Upper lobe of right lung (tissue), 1 donor: ENCODE measurements around the gene OSBPL5. TPM values are rescaled to one million over a fixed set of nuclear protein-coding genes. Genes with fewer than 3 reads are reported as not detected.

Experiments used
- ATAC-seq: fragments of 200-7000 bp; cut with Tn5 transposase; one replicate; pipeline ENCODE4 v1.9.1; 2020; ENCODE audit warnings: mild to moderate bottlenecking, moderate library complexity
- DNase-seq: peaks from one replicate; pipeline ENCODE4 v3.0.0-alpha.2; 2020
- H3K27ac ChIP-seq: fragments of 200-600 bp; one replicate; pipeline ENCODE4 v1.8.0; 2022
- H3K27me3 ChIP-seq: fragments of 200-600 bp; one replicate; pipeline ENCODE4 v1.8.0; 2022; ENCODE audit warnings: mild to moderate bottlenecking
- H3K36me3 ChIP-seq: fragments of 200-600 bp; one replicate; pipeline ENCODE4 v1.8.0; 2022
- H3K4me1 ChIP-seq: fragments of 200-600 bp; one replicate; pipeline ENCODE4 v1.8.0; 2022
- H3K4me3 ChIP-seq: fragments of 200-600 bp; one replicate; pipeline ENCODE4 v1.8.0; 2022; ENCODE audit warnings: mild to moderate bottlenecking
- H3K9me3 ChIP-seq: fragments of 200-600 bp; one replicate; pipeline ENCODE4 v1.8.0; 2022
- intact Hi-C: fragments of 100-400 bp; cut with DNase I; formaldehyde crosslinking; loops from one replicate; pipeline ENCODE4 v1.11.0; 2022
- total RNA-seq: library from RNA; stranded (reverse); fragmentation: NEBNext Ultra II Directional; extraction: Animal tissue kit (Norgen Biotek cat#: 25700); gene quantifications from one replicate; pipeline ENCODE4 v1.2.1, GENCODE V29; 2021
- TF ChIP-seq, protein P1 (sequence below): fragments of 200-600 bp; IDR thresholded peaks from one replicate; pipeline ENCODE4 v1.8.0; 2022; ENCODE audit warnings: antibody characterized with exemption
- donor health status: DM: no; HTN: yes; CAD: no; lungs with severe emphysema.

The OSBPL5 gene
- total RNA-seq, 1 donor from 2014 or later = 52.6 TPM

DNA sequence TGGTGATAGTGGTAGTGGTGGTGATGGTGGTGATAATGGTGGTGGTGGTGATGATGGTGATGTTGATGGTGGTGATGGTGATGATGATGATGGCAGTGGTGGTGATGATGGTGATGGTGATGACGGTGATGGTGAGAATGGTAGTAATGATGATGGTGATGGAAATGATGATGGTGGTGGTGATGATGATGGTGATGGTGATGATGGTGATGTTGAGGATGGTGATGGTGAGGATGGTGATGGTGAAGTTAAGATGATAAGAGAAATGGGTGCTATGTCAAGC, 41.8 kb upstream of the OSBPL5 start:
- peak; percentile 2 for DNase-seq
- Histone ChIP-seq H3K4me3 (no peak overlapping the region), H3K27me3 (peaks cover 18% of the 10 kb centered on the region), H3K27ac (no peak overlapping the region), H3K9me3 (no peaks in the 10 kb centered on the region), H3K36me3 (no peaks in the 10 kb centered on the region), H3K4me1 (peaks cover 10% of the 10 kb centered on the region)
- ATAC-seq = no peak
- TF ChIP-seq, protein P1, sequence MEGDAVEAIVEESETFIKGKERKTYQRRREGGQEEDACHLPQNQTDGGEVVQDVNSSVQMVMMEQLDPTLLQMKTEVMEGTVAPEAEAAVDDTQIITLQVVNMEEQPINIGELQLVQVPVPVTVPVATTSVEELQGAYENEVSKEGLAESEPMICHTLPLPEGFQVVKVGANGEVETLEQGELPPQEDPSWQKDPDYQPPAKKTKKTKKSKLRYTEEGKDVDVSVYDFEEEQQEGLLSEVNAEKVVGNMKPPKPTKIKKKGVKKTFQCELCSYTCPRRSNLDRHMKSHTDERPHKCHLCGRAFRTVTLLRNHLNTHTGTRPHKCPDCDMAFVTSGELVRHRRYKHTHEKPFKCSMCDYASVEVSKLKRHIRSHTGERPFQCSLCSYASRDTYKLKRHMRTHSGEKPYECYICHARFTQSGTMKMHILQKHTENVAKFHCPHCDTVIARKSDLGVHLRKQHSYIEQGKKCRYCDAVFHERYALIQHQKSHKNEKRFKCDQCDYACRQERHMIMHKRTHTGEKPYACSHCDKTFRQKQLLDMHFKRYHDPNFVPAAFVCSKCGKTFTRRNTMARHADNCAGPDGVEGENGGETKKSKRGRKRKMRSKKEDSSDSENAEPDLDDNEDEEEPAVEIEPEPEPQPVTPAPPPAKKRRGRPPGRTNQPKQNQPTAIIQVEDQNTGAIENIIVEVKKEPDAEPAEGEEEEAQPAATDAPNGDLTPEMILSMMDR = no peak
- intact Hi-C loops = no loop called here

DNA sequence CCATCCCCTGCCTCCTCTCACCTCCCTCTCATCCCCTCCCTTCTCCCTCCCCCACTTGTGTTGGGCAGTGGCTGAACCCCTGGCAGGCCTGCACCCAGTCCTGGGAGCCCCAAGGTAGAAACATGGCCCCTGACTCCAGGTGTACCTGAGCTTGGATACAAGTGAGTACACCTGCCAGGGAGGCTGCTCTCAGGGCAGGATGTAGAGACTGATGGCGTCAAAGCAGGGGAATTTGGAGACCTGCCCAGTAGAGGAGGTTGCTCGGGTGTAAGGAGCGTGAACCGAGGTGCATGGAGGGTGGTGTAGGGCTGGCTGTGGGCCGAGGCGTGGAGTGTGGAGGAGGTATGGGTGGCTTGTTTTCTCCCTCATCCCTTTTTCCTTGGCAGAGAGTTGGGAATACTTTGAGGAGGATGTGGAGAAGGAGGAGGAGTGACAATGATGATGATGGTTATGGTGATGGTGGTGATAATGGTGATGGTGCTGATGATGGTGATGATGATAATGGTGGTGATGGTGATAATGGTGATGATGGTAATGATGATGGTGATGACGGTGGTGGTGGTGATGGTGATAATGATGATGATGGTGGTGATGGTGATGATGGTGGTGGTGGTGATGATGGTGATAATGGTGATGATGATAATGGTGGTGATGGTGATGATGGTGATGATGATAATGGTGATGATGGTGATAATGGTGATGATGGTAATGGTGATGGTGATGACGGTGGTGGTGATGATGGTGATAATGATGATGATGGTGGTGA, 41.2 kb upstream of the OSBPL5 start:
- DNase-seq (no peak), ATAC-seq (no peak)
- TF ChIP-seq, protein P1 = no peak
- Histone ChIP-seq H3K4me3 (no peak overlapping the region), H3K36me3 (no peaks in the 10 kb centered on the region), H3K27me3 (peaks cover 24% of the 10 kb centered on the region), H3K9me3 (no peaks in the 10 kb centered on the region), H3K4me1 (peaks cover 10% of the 10 kb centered on the region), H3K27ac (no peak overlapping the region)
- intact Hi-C loops = no loop called here

DNA sequence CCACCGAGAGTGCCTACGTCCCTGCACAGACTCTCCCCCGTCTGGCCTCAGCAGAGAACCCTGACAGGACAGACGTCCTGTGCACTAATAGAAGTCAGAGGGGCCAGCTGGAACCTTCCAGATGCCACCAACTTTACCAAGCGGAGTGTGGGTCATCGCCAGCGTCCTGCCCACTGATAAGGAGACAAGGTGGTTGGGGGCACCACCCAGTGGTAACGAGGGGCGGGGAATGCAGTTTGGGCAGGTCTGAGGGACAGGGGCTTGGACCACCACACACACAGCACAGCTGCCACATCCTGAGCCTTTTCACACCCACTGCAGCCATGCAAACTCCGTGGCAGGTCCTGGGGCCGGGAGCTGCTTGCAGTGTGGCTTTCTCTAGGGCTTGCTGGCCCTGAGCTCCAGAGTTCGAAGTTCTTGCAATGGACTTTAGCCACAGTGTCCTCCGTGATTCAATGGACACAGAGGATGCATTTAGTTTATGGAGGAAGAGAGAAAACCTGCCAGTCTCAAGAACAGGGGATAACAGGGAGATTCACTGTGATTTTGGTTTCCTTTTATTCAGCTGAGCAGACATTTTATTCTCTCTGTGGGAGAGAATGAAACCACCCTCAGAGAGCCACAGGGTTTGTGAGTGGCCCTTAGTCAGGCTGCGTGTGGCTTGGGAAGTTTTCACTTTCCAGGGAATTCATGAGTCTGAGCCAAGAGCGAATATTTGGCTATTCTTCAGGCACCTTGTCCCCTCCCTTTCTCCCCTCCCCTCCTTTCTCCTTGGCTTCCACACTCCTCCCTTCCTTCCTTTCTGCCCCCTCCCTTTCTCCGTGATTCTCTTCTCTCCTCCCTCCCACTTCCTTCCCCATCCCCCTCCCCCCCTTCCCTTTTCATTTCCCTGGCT, 40.4 kb upstream of the OSBPL5 start:
- H3K27ac ChIP-seq = no peak overlapping the region
- no peaks in the 10 kb centered on the region for H3K36me3 ChIP-seq
- peaks cover 28% of the 10 kb centered on the region for H3K27me3 ChIP-seq
- intact Hi-C loops = no loop called here
- TF ChIP-seq, protein P1 = no peak
- DNase-seq = no peak
- no peak overlapping the region for H3K4me3 ChIP-seq
- H3K4me1 ChIP-seq = peaks cover 10% of the 10 kb centered on the region
- ATAC-seq = no peak
- H3K9me3 ChIP-seq = no peaks in the 10 kb centered on the region

DNA sequence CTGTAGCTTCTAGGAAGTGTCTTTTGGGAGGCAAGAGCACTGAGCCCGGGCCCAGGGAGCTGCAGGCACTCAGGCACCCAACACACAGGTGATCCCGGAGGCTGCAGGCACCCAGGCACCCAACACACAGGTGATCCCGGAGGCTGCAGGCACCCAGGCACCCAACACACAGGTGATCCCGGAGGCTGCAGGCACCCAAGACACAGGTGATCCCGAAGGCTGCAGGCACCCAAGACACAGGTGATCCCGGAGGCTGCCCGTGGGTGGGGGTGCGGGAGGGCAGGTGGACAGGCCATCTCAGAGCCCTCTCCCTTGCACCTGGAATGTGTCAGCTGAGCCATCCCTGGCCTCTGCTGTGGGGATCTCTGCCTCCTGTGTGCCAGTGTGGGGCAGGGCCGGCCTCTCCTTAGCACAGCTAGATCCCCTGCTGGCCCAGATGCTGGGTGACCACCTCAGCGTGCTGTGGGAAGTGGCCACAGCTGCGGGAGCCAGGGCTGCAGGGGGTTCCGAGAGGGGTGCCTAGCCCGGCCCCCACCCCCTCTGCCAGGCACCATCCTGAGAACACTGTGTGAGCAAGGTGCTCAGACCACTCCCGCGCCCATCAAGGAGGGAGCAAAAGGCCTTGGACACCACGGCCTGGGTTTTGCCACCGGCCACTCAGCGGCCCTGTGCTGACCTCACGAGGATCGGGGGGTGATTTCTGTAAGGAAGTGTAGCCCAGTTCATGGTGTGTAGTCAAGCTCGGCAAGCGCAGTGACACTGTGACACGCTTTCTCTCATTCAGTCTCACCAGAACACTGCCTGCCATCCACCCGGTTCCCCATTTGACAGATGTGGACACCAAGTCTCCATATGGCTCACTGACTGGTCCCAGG, 39.3 kb upstream of the OSBPL5 start:
- intact Hi-C loops = no loop called here
- Histone ChIP-seq H3K36me3 (no peaks in the 10 kb centered on the region), H3K27ac (no peak overlapping the region), H3K4me3 (no peak overlapping the region), H3K9me3 (no peaks in the 10 kb centered on the region), H3K27me3 (peaks cover 34% of the 10 kb centered on the region), H3K4me1 (peaks cover 10% of the 10 kb centered on the region)
- TF ChIP-seq, protein P1 = no peak
- no peak for ATAC-seq
- no peak for DNase-seq

DNA sequence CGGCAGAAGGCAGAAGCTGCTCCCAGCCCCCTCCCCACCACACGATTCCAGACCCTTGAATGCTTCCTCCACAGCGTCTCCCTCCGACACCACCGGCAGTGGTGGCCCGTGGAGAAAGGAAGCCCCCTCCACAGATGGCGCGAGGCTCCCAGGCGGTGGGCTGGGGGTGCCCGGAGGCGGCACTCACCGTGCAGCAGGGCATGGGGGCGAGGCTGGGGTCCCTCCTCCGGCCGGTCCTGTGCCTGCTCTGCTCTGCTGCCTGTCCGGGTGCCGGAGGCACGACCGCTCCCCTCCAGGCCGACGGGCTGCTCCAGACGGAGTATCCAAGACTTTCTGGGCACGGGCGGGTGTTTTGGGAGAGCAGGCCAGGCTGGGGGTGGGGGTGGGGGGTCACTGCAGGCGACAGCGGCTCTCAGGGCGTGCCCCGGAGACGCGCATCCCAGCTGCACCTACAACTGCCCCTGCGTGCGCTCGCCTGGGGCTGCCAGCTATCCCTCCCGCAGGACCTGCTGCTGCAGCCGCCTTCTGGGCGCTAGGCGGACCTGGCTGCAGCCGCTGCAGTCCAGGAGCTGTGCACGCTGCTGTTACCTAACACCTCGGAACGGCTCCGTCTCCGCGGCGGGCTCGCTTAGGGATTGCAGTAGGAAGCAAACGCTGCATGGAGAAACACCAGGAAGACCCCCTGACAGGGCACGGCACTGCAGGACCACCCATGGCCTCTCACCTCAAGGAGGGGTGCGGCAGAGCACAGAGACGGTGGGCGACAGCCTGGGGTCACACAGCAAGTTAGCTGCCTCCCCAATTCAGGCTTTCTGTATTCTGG, 38.3 kb upstream of the OSBPL5 start:
- Histone ChIP-seq H3K36me3 (no peaks in the 10 kb centered on the region), H3K4me3 (no peak overlapping the region), H3K9me3 (no peaks in the 10 kb centered on the region), H3K27ac (no peak overlapping the region), H3K4me1 (peaks cover 10% of the 10 kb centered on the region), H3K27me3 (peaks cover 34% of the 10 kb centered on the region)
- intact Hi-C loops = no loop called here
- TF ChIP-seq, protein P1 = no peak
- peak; percentile 24 for ATAC-seq
- DNase-seq = peak; percentile 60
